Upper lobe of right lung (tissue), 1 donor: ENCODE measurements around the gene FKBP2. TPM values are rescaled to one million over a fixed set of nuclear protein-coding genes. Genes with fewer than 3 reads are reported as not detected.
A peak's percentile ranks its signal among the peaks of the same experiment; 100 is the strongest.

Experiments
- ATAC-seq: fragments of 200-7000 bp; cut with Tn5 transposase; one replicate; pipeline ENCODE4 v1.9.1; 2020; ENCODE audit warnings: mild to moderate bottlenecking, moderate library complexity
- DNase-seq: peaks from one replicate; pipeline ENCODE4 v3.0.0-alpha.2; 2020
- H3K27ac ChIP-seq: fragments of 200-600 bp; one replicate; pipeline ENCODE4 v1.8.0; 2022
- H3K27me3 ChIP-seq: fragments of 200-600 bp; one replicate; pipeline ENCODE4 v1.8.0; 2022; ENCODE audit warnings: mild to moderate bottlenecking
- H3K36me3 ChIP-seq: fragments of 200-600 bp; one replicate; pipeline ENCODE4 v1.8.0; 2022
- H3K4me1 ChIP-seq: fragments of 200-600 bp; one replicate; pipeline ENCODE4 v1.8.0; 2022
- H3K4me3 ChIP-seq: fragments of 200-600 bp; one replicate; pipeline ENCODE4 v1.8.0; 2022; ENCODE audit warnings: mild to moderate bottlenecking
- H3K9me3 ChIP-seq: fragments of 200-600 bp; one replicate; pipeline ENCODE4 v1.8.0; 2022
- CTCF ChIP-seq: fragments of 200-600 bp; IDR thresholded peaks from one replicate; pipeline ENCODE4 v1.8.0; 2022; ENCODE audit warnings: antibody characterized with exemption
- intact Hi-C: fragments of 100-400 bp; cut with DNase I; formaldehyde crosslinking; loops from one replicate; pipeline ENCODE4 v1.11.0; 2022
- total RNA-seq: library from RNA; stranded (reverse); fragmentation: NEBNext Ultra II Directional; extraction: Animal tissue kit (Norgen Biotek cat#: 25700); gene quantifications from one replicate; pipeline ENCODE4 v1.2.1, GENCODE V29; 2021
- donor health status: DM: no; HTN: yes; CAD: no; lungs with severe emphysema.

FKBP2 gene
- total RNA-seq, 1 donor from 2014 or later = 53.9 TPM

GRCh38 chr11:64237484-64237951, 3.4 kb upstream of the FKBP2 start:
- no peaks in the 10 kb centered on the region for H3K9me3 ChIP-seq
- ATAC-seq (peak; percentile 1), DNase-seq (peak; percentile 87)
- H3K4me3 ChIP-seq = no peak overlapping the region
- H3K36me3 ChIP-seq = peaks cover 16% of the 10 kb centered on the region
- no peak for TF ChIP-seq CTCF
- peaks cover 47% of the 10 kb centered on the region for H3K4me1 ChIP-seq
- peak overlapping the region; percentile 55 for H3K27ac ChIP-seq
- intact Hi-C loops = no loop called here
- H3K27me3 ChIP-seq = no peaks in the 10 kb centered on the region

- no peaks in the 10 kb centered on the region for H3K9me3 ChIP-seq
- peak overlapping the region; percentile 55 for H3K27ac ChIP-seq
- peaks cover 49% of the 10 kb centered on the region for H3K4me1 ChIP-seq
- H3K4me3 ChIP-seq = no peak overlapping the region
- intact Hi-C loops = no loop called here
- no peaks in the 10 kb centered on the region for H3K27me3 ChIP-seq
- peaks cover 17% of the 10 kb centered on the region for H3K36me3 ChIP-seq
- ATAC-seq = no peak
- TF ChIP-seq CTCF = no peak
- peak; percentile 63 for DNase-seq
Measured at GRCh38 chr11:64238076-64238475, 2.8 kb upstream of the FKBP2 start.

GRCh38 chr11:64238999-64239398, 1.9 kb upstream of the FKBP2 start:
- TF ChIP-seq CTCF = no peak
- Histone ChIP-seq H3K9me3 (no peaks in the 10 kb centered on the region), H3K36me3 (peaks cover 26% of the 10 kb centered on the region), H3K27me3 (no peaks in the 10 kb centered on the region), H3K4me1 (peaks cover 43% of the 10 kb centered on the region), H3K4me3 (no peak overlapping the region), H3K27ac (peak overlapping the region; percentile 98)
- intact Hi-C loops = no loop called here
- ATAC-seq (no peak), DNase-seq (no peak)

GRCh38 chr11:64239662-64240434, 1.0 kb upstream of the FKBP2 start:
- Histone ChIP-seq H3K9me3 (no peaks in the 10 kb centered on the region), H3K27me3 (no peaks in the 10 kb centered on the region), H3K4me3 (peak overlapping the region; percentile 94), H3K27ac (peak overlapping the region; percentile 98), H3K4me1 (peaks cover 43% of the 10 kb centered on the region), H3K36me3 (peaks cover 28% of the 10 kb centered on the region)
- ATAC-seq = no peak
- TF ChIP-seq CTCF = no peak
- intact Hi-C loops = no loop called here
- peak; percentile 66 for DNase-seq

- no peaks in the 10 kb centered on the region for H3K9me3 ChIP-seq
- TF ChIP-seq CTCF = no peak
- H3K4me1 ChIP-seq = peaks cover 41% of the 10 kb centered on the region
- ATAC-seq (peak; percentile 91), DNase-seq (peak; percentile 100)
- H3K27ac ChIP-seq = peak overlapping the region; percentile 98
- no peaks in the 10 kb centered on the region for H3K27me3 ChIP-seq
- H3K36me3 ChIP-seq = peaks cover 28% of the 10 kb centered on the region
- H3K4me3 ChIP-seq = peak overlapping the region; percentile 94
- intact Hi-C loops = no loop called here
Measured at GRCh38 chr11:64241241-64241490, 271 bp downstream of the FKBP2 start.
